Kidney (tissue), 14 donors: ENCODE data around the gene HOXA9. TPM values are rescaled to one million over a fixed set of nuclear protein-coding genes. Genes with fewer than 3 reads are reported as not detected.

Experiments
- DNase-seq, 5 donors: peaks; one replicate each; pipeline ENCODE4 v3.0.0-alpha.2; 2013 to 2020
- FAIRE-seq: peaks from 2 replicates; lab custom pipeline; 2012; peaks lifted over from hg19 to GRCh38; lab: Jason Lieb, UNC
- H3K27ac ChIP-seq, 2 donors: one replicate each; pipeline ENCODE4 v1.7.0; 2013; ENCODE audit warnings: low read depth in 2 of 2, low read length in 2 of 2, inconsistent platforms in 1 of 2
- H3K27me3 ChIP-seq: one replicate; pipeline ENCODE4 v1.7.1; 2013; ENCODE audit warnings: low read length, inconsistent platforms; ENCODE audit not compliant: control insufficient read depth, insufficient read depth
- H3K36me3 ChIP-seq, 3 donors: one replicate each; pipeline versions ENCODE4 v1.7.0 to v1.7.1; 2013; ENCODE audit warnings: low read length in 3 of 3, control low read depth in 1 of 3, inconsistent platforms in 1 of 3; ENCODE audit not compliant: insufficient read depth in 3 of 3, control insufficient read depth in 2 of 3
- H3K4me1 ChIP-seq, 3 donors: one replicate each; pipeline versions ENCODE4 v1.7.0 to v1.7.1; 2013; ENCODE audit warnings: low read length in 3 of 3, inconsistent platforms in 1 of 3, low read depth in 1 of 3; ENCODE audit not compliant: control insufficient read depth in 2 of 3, insufficient read depth in 2 of 3
- H3K4me3 ChIP-seq, 3 donors: one replicate each; pipeline versions ENCODE4 v1.7.0 to v1.8.1; 2013; ENCODE audit warnings: low read length in 3 of 3, control low read depth in 1 of 3, inconsistent platforms in 1 of 3
- H3K9ac ChIP-seq, 3 donors: one replicate each; pipeline versions ENCODE4 v1.7.0 to v1.7.1; 2013; ENCODE audit warnings: low read length in 3 of 3, control low read depth in 1 of 3, inconsistent platforms in 1 of 3
- H3K9me3 ChIP-seq, 3 donors: one replicate each; pipeline versions ENCODE4 v1.7.0 to v1.7.1; 2013; ENCODE audit warnings: low read length in 3 of 3, control low read depth in 1 of 3, inconsistent platforms in 1 of 3; ENCODE audit not compliant: control insufficient read depth in 2 of 3, insufficient read depth in 1 of 3
- CTCF ChIP-seq: IDR thresholded peaks from 3 replicates; pipeline ENCODE4 v1.5.1; 2012; ENCODE audit warnings: mild to moderate bottlenecking, moderate library complexity, borderline replicate concordance; ENCODE audit not compliant: insufficient read depth; ENCODE audit errors: extremely low read depth
- intact Hi-C: fragments of 100-400 bp; cut with DNase I; formaldehyde crosslinking; loops from one replicate; pipeline ENCODE4 v1.11.1; 2022
- polyA plus RNA-seq: library from polyadenylated mRNA; stranded (reverse); fragments of 350-450 nt; fragmentation: Illumina TruSeq; extraction: RNeasy Lipid Tissue Mini Kit (QIAGEN cat#74804); gene quantifications from one replicate; pipeline ENCODE4 v1.2.3, GENCODE V29; 2014; ENCODE audit warnings: low read depth, low replicate concordance; ENCODE audit not compliant: insufficient read depth
- total RNA-seq: library from RNA; stranded (reverse); fragmentation: NEBNext Ultra II Directional; extraction: Animal tissue kit (Norgen Biotek cat#: 25700); gene quantifications from one replicate; pipeline ENCODE4 v1.2.1, GENCODE V29; 2021
- donor health status: control.
- donor health status: control.
- donor health status: control.
- donor health status: control.
- donor health status: control.
- donor health status: DM: yes; HTN: yes; CAD: no.
- donor health status: Normal renal cell carcinoma (clear cell type).

Gene HOXA9
- total and polyA plus RNA-seq, 2 donors from 2014 or later: 36.7 to 36.8 TPM

DNA sequence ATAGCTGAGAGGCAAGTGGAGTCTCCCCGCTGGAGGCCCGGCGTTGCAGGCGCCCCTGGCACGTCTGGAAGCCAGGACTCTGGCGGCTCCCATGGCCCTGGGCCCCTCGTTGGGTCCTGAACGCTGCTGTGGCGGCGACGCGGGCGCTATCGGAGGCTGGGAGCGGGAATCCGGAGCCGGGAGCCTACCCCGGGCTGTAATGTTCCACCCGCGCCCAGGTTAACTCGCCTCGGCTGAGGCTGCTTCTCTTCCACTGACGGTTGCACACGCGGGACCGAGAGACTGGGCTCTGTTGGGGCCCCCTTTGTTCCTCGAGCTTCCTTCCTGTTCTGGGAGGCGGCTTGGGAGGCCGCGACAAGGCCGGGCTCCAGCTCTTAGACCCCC is 20.6 kb downstream of the HOXA9 start:
- Histone ChIP-seq H3K4me3 (peak overlapping the region in 1 of 3 donors; percentile 83), H3K4me1 (peaks cover 0 to 14% (median 10%) of the 10 kb centered on the region in 3 donors), H3K9ac (peak overlapping the region in 2 of 3 donors; percentile 48 to 97), H3K9me3 (no peaks in the 10 kb centered on the region), H3K27me3 (no peaks in the 10 kb centered on the region), H3K36me3 (peaks cover 2 to 12% (median 7%) of the 10 kb centered on the region in 3 donors), H3K27ac (peak overlapping the region; percentile 97)
- intact Hi-C loops: no loop called here
- FAIRE-seq: no peak
- peak in 3 of 5 donors; percentile 26 to 73 (median 64) for DNase-seq
- no peak for TF ChIP-seq CTCF

- Histone ChIP-seq H3K27me3 (no peaks in the 10 kb centered on the region), H3K36me3 (peaks cover 2 to 12% (median 7%) of the 10 kb centered on the region in 3 donors), H3K4me3 (peak overlapping the region; percentile 20 to 83 (median 33)), H3K9me3 (no peaks in the 10 kb centered on the region), H3K4me1 (peaks cover 0 to 14% (median 9%) of the 10 kb centered on the region in 3 donors), H3K9ac (peak overlapping the region in 2 of 3 donors; percentile 22 to 97), H3K27ac (peak overlapping the region; percentile 97)
- FAIRE-seq: no peak
- intact Hi-C loops: no loop called here
- TF ChIP-seq CTCF: no peak
- DNase-seq: peak in 2 of 5 donors; percentile 23 to 48
Measured at GRCh38 chr7:27143950-27144780, 21.2 kb downstream of the HOXA9 start.

DNA sequence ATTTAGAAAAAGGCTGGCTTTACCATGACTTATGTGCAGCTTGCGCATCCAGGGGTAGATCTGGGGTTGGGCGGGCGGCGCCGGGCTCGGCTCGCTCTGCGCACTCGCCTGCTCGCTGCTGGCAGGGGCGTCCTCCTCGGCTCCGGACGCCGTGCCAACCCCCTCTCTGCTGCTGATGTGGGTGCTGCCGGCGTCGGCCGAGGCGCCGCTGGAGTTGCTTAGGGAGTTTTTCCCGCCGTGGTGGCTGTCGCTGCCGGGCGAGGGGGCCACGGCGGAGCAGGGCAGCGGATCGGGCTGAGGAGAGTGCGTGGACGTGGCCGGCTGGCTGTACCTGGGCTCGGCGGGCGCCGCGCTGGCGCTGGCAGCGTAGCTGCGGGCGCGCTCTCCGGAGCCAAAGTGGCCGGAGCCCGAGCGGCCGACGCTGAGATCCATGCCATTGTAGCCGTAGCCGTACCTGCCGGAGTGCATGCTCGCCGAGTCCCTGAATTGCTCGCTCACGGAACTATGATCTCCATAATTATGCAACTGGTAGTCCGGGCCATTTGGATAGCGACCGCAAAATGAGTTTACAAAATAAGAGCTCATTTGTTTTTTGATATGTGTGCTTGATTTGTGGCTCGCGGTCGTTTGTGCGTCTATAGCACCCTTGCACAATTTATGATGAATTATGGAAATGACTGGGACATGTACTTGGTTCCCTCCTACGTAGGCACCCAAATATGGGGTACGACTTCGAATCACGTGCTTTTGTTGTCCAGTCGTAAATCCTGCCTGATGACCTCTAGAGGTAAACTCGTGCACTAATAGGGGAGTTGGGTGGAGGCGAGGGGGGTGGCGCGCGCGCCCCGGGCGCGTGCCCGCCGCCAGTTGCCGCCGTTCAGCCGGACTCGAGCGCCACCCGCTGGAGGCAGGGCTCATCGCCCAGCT is 22.1 kb downstream of the HOXA9 start, which contains the start of gene HOXA5:
HOXA5 (minus strand) TSS at position 659 of the 927 bp plus-strand sequence; CDS start at position 585, 74 bp downstream.
- H3K9ac ChIP-seq: peak within 1 kb of the TSS; percentile 64 to 97 (median 94)
- FAIRE-seq: peak; percentile 11
- peak; percentile 94 to 97 (median 95) for DNase-seq

More for the DNA sequence above, 22.1 kb downstream of the HOXA9 start, which contains the start of gene HOXA5:
- intact Hi-C loops: no loop called here
- Histone ChIP-seq H3K4me1 (peaks cover 0 to 12% (median 11%) of the 10 kb centered on the region in 3 donors), H3K27ac (peak within 1 kb of the TSS; percentile 97), H3K9me3 (no peaks in the 10 kb centered on the region), H3K36me3 (peaks cover 2 to 12% (median 7%) of the 10 kb centered on the region in 3 donors), H3K4me3 (peak within 1 kb of the TSS; percentile 73 to 89 (median 75)), H3K27me3 (no peaks in the 10 kb centered on the region)
- peak; percentile 82 for TF ChIP-seq CTCF
